Measurements from ENCODE around the gene HELZ2. TPM values are rescaled to one million over a fixed set of nuclear protein-coding genes. Genes with fewer than 3 reads are reported as not detected.
"Not testable (repeated sequence)": the region's sequence is repeated elsewhere in the genome, so short reads cannot be mapped to it uniquely, and the experiment has no call there.

HELZ2 gene
- total RNA-seq, 1 experiment from 2014 or later: 12.3 TPM

DNA sequence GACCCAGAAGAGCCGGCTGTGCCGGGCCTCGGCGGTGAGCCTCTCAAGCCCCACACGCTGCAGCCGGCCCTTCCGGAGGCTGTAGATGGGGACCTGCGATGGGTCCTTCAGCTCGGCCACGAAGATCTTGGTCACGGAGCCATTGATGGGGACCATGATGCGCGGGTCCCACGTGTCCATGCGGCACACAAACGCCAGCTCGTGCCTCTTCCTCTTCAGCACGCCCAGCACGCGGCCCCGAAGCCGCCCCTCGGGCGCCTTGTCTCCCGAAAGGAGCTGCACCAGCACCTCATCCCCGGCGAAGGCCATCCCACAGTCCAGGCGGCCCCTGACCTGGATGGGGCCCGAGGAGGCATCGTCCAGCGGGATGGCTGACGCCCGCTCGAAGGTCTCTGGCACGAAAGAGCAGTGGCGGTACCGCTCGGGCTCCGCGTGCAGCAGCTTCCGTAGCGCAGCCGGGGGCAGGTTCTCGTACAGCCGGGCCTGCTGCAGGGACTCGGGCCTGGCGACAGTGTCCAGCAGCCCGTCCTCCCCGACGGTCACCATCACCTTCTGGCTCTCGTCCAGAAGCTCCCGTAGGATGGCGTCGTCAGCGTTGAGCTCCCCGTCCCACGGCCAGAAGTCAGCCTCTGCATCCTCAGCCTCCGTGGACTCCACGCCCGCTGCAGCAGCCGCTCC is 8.9 kb downstream of the HELZ2 start:
- no peak for DNase-seq (ENCODE audit: low spot score)

- DNase-seq (ENCODE audit: low spot score): no peak
These were observed 9.8 kb downstream of the HELZ2 start for GRCh38 chr20:63564036-63564810.

DNA sequence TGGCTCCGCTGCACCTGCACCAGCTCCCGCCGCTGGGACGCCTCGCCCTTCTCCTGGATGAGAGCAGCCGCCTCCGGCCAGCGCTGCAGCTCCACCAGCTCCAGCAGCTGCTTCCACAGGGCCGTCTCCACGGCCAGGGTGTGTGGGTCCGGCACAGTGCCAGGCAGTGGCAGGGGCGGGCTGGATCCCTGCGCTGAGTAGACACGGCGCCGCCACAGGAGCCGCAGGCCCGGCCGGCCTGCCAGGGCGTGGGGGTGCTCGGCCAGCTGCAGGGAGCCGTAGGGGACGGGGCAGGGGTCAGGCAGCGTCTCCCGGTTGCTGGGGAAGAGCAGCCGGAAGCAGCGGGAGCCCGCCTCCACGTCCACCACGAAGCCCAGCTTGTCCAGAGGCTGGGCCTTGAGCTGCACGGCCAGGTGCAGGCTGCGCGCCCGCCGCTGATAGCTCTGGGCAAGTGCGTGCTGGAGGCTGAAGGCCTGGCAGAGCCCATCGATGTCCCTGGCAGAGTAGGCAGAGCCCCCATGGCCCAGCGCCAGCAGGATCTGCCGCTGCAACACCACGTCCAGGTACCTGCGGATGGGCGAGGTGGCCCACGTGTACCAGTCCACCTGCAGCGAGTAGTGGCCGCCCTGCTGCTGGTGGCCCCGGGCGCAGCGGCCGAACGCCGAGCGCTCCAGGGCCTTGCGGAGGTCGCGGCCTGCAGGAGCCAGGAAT is 10.7 kb downstream of the HELZ2 start:
- DNase-seq (ENCODE audit: low spot score): no peak

GRCh38 chr20:63562461-63563224 is 11.4 kb downstream of the HELZ2 start:
- no peak for DNase-seq (ENCODE audit: low spot score)

GRCh38 chr20:63561624-63562396 is 12.2 kb downstream of the HELZ2 start:
- no peak for DNase-seq (ENCODE audit: low spot score)

- DNase-seq (ENCODE audit: low spot score): no peak
These were observed 13.0 kb downstream of the HELZ2 start for GRCh38 chr20:63560856-63561609.

DNA sequence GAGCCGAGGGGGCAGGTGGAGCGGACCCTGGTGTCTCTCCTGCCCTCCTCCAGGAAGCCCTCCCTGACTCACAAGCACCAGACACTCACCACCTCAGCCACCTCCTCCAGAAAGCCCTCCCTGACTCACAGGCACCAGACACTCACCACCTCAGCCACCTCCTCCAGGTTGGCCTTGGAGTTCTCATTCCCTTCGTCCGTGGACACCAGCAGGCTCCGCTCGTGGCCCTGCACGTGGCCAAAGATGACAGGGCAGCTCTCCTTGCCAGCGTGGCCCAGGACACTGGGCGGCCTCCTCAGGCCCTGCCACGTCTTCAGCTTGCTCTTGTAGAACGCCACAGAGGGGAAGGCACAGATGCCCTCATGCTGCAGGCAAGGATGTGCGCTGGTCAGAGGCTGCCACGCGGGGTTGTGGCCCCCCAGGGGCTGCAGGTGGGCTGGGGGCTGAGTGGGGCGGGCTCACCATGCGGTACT is 13.7 kb downstream of the HELZ2 start:
- DNase-seq (ENCODE audit: low spot score): no peak

DNA sequence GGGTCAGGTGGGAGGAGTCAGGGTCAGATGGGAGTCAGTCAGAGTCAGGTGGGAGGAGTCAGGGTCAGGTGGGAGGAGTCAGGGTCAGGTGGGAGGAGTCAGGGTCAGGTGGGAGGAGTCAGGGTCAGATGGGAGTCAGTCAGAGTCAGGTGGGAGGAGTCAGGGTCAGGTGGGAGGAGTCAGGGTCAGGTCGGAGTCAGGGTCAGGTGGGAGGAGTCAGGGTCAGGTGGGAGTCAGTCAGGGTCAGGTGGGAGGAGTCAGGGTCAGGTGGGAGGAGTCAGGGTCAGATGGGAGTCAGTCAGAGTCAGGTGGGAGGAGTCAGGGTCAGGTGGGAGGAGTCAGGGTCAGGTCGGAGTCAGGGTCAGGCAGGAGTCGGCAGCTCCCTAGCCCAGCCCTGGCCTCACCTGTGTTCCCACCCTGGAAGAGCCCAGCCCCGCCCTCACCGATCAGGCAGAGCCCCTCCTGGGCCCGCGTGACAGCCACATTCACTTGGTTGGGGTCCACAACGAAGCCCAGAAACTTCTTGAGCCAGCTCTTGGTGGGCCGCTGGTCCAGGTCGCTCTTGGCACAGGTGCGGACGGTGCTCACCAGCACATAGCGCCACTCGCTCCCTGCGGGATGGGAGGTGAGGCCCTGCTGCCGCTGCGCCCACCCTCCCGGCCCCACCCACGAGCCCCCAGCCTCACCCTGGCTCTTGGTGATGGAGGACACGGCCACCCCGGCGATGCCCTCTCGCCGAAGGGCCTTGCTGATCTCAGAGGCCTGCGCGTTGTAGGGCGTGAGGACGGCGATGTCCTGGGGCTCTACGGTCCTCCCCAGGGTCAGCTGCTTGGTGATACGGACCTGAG is 14.3 kb downstream of the HELZ2 start:
- DNase-seq (ENCODE audit: low spot score): not testable (repeated sequence)

DNA sequence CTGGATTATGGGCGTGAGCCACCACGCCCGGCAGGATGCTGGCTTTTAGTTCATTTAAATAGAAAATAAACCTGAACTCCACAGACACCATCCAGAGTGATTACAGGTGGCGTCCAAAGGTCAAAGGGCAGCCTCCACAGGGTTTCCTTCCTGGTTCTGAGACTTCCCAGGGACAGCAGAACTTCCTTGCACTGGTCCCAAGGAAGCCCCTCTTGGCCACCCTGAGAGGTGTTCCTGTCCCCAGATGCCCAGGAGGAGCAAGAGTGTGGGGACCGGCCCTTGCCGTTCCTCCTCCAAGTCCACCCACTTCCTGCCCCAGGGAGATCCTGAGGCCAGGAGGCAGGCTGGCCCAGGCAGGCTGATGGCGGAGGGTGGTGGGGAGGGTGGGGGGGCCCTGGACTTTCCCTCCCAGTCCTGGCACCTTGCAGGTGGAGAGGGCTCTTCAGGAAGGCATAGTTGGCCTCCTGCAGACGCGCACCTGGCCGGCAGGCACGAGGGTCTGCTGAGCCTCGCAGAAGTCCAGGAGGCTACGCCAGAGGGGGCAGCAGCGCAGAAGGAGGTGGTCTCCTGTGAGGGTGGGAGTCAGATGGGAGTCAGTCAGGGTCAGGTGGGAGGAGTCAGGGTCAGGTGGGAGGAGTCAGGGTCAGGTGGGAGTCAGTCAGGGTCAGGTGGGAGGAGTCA is 15.1 kb downstream of the HELZ2 start:
- DNase-seq (ENCODE audit: low spot score): no peak

GRCh38 chr20:63557481-63557891 is 16.6 kb downstream of the HELZ2 start:
- DNase-seq (ENCODE audit: low spot score): no peak

DNA sequence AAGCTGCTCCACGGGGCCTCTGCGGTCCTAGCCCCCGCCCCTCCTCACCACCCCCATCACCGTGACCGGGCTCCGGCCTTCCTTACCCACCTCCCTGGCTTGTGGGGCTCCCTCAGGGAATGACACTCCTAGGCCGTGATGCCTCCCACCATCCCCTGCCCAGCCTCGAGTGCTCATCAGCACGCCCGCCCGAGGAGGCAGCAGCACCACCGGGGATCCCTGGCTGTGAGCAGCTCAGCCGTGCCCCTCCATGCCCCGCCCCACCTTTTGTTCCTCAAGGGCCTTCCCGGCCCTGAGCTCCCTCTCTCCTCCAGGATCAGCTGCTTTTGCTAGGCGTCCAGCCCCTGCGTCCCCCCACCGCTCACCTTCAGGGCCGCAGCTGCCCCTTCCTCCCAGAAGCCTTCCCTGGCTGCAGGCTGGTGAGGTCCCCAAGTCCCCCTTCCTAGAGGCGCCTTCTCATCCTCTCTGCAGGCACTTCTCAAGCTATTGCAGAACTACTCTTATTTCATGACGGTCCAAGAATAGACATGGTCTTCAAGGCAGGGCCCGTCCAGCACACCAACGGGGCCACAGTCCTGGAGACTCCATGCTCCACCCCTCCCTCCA is 17.1 kb downstream of the HELZ2 start:
- DNase-seq (ENCODE audit: low spot score): no peak

- DNase-seq (ENCODE audit: low spot score): no peak
These were observed 18.2 kb downstream of the HELZ2 start for GRCh38 chr20:63555661-63556381.

- no peak for DNase-seq (ENCODE audit: low spot score)
These were observed 19.4 kb downstream of the HELZ2 start for GRCh38 chr20:63554361-63555278.

- no peak for DNase-seq (ENCODE audit: low spot score)
These were observed 20.1 kb downstream of the HELZ2 start, which contains the start of gene FNDC11 for GRCh38 chr20:63553933-63554290. Gene FNDC11 (plus strand): TSS chr20:63554159. CDS start chr20:63555664, 1,505 bp downstream.

- DNase-seq (ENCODE audit: low spot score): no peak
These were observed 20.6 kb downstream of the HELZ2 start for GRCh38 chr20:63553251-63553932.
